Right lobe of liver (tissue), 6 donors: Measurements from ENCODE around the gene TBC1D5. TPM values are rescaled to one million over a fixed set of nuclear protein-coding genes. Genes with fewer than 3 reads are reported as not detected.
"Not testable (repeated sequence)": the region's sequence is repeated elsewhere in the genome, so short reads cannot be mapped to it uniquely, and the experiment has no call there.

ENCODE experiments used
- ATAC-seq, 4 donors: fragments of 200-7000 bp; cut with Tn5 transposase; one replicate each; pipeline ENCODE4 v1.9.1; 2020; ENCODE audit warnings: mild to moderate bottlenecking in 4 of 4, moderate library complexity in 4 of 4
- DNase-seq, 3 donors: peaks; one replicate each; pipeline ENCODE4 v3.0.0-alpha.2; 2020
- H3K27ac ChIP-seq, 3 donors: fragments of 200-600 bp; one replicate each; pipeline ENCODE4 v1.8.0; 2022
- H3K27me3 ChIP-seq, 2 donors: fragments of 200-600 bp; one replicate each; pipeline ENCODE4 v1.8.0; 2022
- H3K36me3 ChIP-seq, 4 donors: fragments of 200-600 bp; sonication (generic) in 1 of 4; one replicate each; pipeline versions ENCODE4 v1.5.1 to v1.8.0; 2017 to 2022; ENCODE audit warnings: control low read depth in 1 of 4
- H3K4me1 ChIP-seq, 4 donors: fragments of 200-600 bp; sonication (generic) in 1 of 4; one replicate each; pipeline versions ENCODE4 v1.5.1 to v1.8.0; 2017 to 2022; ENCODE audit warnings: control low read depth in 1 of 4
- H3K4me3 ChIP-seq, 3 donors: fragments of 200-600 bp; one replicate each; pipeline ENCODE4 v1.8.0; 2022
- H3K9me3 ChIP-seq, 4 donors: fragments of 200-600 bp; sonication (generic) in 1 of 4; one replicate each; pipeline versions ENCODE4 v1.5.1 to v1.8.0; 2017 to 2022; ENCODE audit warnings: control low read depth in 1 of 4
- CTCF ChIP-seq, 4 donors: fragments of 200-600 bp in 3 of 4; fragments of 450-650 bp in 1 of 4; IDR thresholded peaks; one replicate each; pipeline versions ENCODE4 v1.5.1 to v1.8.0; 2016 to 2022; ENCODE audit warnings: antibody characterized with exemption in 4 of 4, mild to moderate bottlenecking in 2 of 4
- POLR2A ChIP-seq: fragments of 450-650 bp; IDR thresholded peaks from one replicate; pipeline ENCODE4 v1.6.1; 2017; ENCODE audit warnings: antibody characterized with exemption, mild to moderate bottlenecking
- WGBS: methylation state at CpG from one replicate; pipeline ENCODE4 v1.1.6; 2018; ENCODE audit warnings: low coverage, low lambda C conversion rate; ENCODE audit not compliant: insufficient coverage; ENCODE audit errors: missing lambda C conversion rate; 5-methylcytosine and 5-hydroxymethylcytosine counted together
- intact Hi-C, 2 donors: fragments of 100-400 bp; cut with DNase I; formaldehyde crosslinking; loops; one replicate each; pipeline versions ENCODE4 v1.11.2 to v1.14.1; 2022
- total RNA-seq, 6 experiments: library from RNA; depleted of rRNA in 2 of 6; stranded (reverse); fragments of >200 nt in 2 of 6; fragmentation: NEBNext Ultra II Directional in 3 of 6; extraction: Animal tissue kit (Norgen Biotek cat#: 25700) in 3 of 6; gene quantifications; one replicate each; pipeline versions ENCODE4 v1.1.0 to v1.2.4, GENCODE V29; 2016 to 2023
- donor health status: DM: no; HTN: yes; CAD: no.
- donor health status: DM: no; HTN: no; CAD: no.
- donor health status: DM: no; HTN: no; CAD: no.
- donor health status: DM: no; HTN: yes; CAD: no.
- donor health status: DM: no; HTN: yes; CAD: no.

Gene TBC1D5
- total RNA-seq, 6 experiments from 2014 or later: 21.5 to 33.4 (median 27.7) TPM

DNA sequence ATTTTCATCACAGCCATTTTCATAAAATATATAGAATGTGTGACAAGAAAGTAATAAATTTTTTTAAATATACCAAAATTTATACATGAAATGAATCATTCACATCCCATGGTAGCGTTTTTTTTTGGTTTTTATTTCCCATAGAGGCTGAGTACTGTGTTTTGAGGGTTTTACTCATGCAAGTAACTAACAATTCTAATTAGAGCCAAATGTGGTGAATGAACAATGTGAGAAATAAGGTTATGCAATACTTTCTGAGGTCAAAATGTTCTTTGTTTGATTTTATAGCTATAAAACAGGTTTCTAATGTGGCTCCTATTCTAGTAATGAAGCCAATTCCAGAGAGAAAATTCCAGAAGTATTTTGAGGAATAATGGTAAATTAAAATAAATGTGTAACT, 386.8 kb downstream of the TBC1D5 start:
- WGBS: 65% methylated on average over 1 of the region's 1 CpG

DNA sequence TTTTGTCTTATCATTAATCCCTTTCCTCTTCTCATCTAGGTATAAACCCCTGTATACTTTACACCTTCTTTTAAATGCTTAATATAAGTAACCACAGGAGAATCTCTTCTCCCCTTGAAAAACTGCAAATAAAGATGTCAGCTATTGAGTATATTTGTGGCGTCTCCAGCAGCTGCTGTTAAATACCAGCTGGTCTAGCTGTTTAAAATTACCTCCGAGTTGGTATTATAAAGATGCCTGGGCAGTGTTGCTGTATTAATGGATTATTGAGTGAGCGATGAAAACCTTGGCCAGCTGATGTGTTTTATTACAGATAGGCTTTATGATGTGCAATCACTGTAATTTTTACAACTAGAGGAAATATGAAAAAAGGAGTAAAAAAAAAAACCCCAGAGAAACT, 388.1 kb downstream of the TBC1D5 start:
- no peak overlapping the region for H3K4me3 ChIP-seq
- H3K36me3 ChIP-seq: no peaks in the 10 kb centered on the region
- H3K4me1 ChIP-seq: no peaks in the 10 kb centered on the region
- ATAC-seq (no peak), DNase-seq (no peak)
- intact Hi-C loops: no loop called here
- TF ChIP-seq CTCF (IDR thresholded peaks at IDR 0.05) (no peak), POLR2A (no peak)
- H3K27ac ChIP-seq: no peak overlapping the region
- no peaks in the 10 kb centered on the region for H3K9me3 ChIP-seq
- no peaks in the 10 kb centered on the region for H3K27me3 ChIP-seq
- 100% methylated on average over 3 of the region's 3 CpGs for WGBS

More for the DNA sequence above, 386.8 kb downstream of the TBC1D5 start:
- H3K36me3 ChIP-seq: no peaks in the 10 kb centered on the region
- H3K9me3 ChIP-seq: no peaks in the 10 kb centered on the region
- ATAC-seq (no peak), DNase-seq (no peak)
- H3K27me3 ChIP-seq: no peaks in the 10 kb centered on the region
- H3K4me3 ChIP-seq: no peak overlapping the region
- no peaks in the 10 kb centered on the region for H3K4me1 ChIP-seq
- intact Hi-C loops: no loop called here
- TF ChIP-seq POLR2A (no peak), CTCF (IDR thresholded peaks at IDR 0.05) (no peak)
- H3K27ac ChIP-seq: no peak overlapping the region

DNA sequence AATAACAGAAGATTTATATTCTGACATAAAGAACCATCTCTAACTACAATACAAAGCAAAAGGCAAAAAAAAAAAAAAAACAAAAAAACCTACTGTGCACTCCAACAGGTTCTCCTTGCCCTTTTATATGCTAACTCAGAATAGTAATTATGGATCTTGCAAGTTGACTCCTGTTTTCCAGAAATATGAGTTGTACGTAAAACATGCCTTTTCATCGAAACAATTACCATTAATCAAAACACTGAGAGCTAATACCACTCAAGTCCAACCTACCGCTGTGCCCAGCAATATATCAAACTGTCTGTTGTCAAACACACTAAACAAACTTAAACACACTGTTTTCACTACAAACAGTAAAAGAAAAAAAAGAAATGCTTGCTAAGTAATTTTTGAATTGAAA, 389.8 kb downstream of the TBC1D5 start:
- H3K27ac ChIP-seq: no peak overlapping the region
- intact Hi-C loops: no loop called here
- H3K4me3 ChIP-seq: no peak overlapping the region
- WGBS: 94% methylated on average over 3 of the region's 3 CpGs
- H3K36me3 ChIP-seq: no peaks in the 10 kb centered on the region
- no peak for TF ChIP-seq POLR2A
- H3K9me3 ChIP-seq: no peaks in the 10 kb centered on the region
- H3K4me1 ChIP-seq: no peaks in the 10 kb centered on the region
- ATAC-seq: no peak
- no peaks in the 10 kb centered on the region for H3K27me3 ChIP-seq
- no peak for DNase-seq

DNA sequence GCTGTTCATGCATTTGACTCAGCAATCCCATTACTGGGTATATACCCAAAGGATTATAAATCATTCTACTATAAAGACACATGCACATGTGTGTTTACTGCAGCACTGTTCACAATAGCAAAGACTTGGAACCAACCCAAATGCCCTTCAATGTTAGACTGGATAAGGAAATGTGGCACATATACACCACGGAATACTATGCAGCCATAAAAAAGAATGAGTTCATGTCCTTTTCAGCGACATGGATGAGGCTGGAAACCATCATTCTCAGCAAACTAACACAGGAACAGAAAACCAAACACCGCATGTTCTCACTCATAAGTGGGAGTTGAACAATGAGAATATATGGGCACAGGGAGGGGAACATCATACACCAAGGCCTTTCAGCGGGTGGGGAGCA, 391.2 kb downstream of the TBC1D5 start:
- H3K9me3 ChIP-seq, ATAC-seq, H3K36me3 ChIP-seq, DNase-seq, H3K4me3 ChIP-seq, intact Hi-C loops, H3K4me1 ChIP-seq, H3K27me3 ChIP-seq, H3K27ac ChIP-seq: not testable (repeated sequence)
- WGBS: 94% methylated on average over 4 of the region's 4 CpGs

DNA sequence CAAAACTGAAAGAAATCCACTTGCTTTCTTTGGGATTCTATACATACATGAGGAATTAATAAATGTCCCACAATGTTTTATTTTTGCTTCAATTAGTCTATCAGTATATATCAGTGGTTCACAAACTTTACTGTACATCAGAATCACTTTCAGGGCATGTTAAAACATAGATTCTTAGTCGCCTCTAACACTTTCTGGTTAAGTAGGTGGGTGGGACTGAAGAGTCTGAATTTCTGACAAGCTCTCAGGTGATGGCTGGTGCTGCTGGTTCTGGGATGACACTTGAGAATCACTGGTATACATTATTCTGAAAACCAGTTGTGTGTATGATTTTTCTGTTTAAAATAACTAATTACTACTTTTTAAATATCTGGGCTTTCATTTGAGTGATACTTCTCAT, 393.3 kb downstream of the TBC1D5 start:
- Histone ChIP-seq H3K4me3 (no peak overlapping the region), H3K4me1 (no peaks in the 10 kb centered on the region), H3K27me3 (no peaks in the 10 kb centered on the region), H3K36me3 (no peaks in the 10 kb centered on the region), H3K27ac (no peak overlapping the region), H3K9me3 (no peaks in the 10 kb centered on the region)
- ATAC-seq (no peak), DNase-seq (no peak)
- TF ChIP-seq CTCF (IDR thresholded peaks at IDR 0.05) (no peak), POLR2A (no peak)
- intact Hi-C loops: no loop called here
- 100% methylated on average over 1 of the region's 1 CpG for WGBS

GRCh38 chr3:17342119-17342518, 400.3 kb downstream of the TBC1D5 start:
- ATAC-seq: no peak

More at GRCh38 chr3:17342119-17342518, 400.3 kb downstream of the TBC1D5 start:
- TF ChIP-seq POLR2A: no peak
- no peak for TF ChIP-seq CTCF (IDR thresholded peaks at IDR 0.05)
- H3K9me3 ChIP-seq: no peaks in the 10 kb centered on the region
- no peaks in the 10 kb centered on the region for H3K4me1 ChIP-seq
- no peaks in the 10 kb centered on the region for H3K27me3 ChIP-seq
- intact Hi-C loops: no loop called here
- no peak overlapping the region for H3K4me3 ChIP-seq
- H3K36me3 ChIP-seq: no peaks in the 10 kb centered on the region
- DNase-seq: no peak
- no peak overlapping the region for H3K27ac ChIP-seq
